ENCODE results near the gene FGF19. TPM values are rescaled to one million over a fixed set of nuclear protein-coding genes. Genes with fewer than 3 reads are reported as not detected.

The FGF19 gene
- total RNA-seq, 1 donor from 2014 or later, result not detected

GRCh38 chr11:69702769-69703452, 911 bp downstream of the FGF19 start:
- TF ChIP-seq CTCF (IDR thresholded peaks at IDR 0.05; ENCODE audit: insufficient read depth, low read length, poor library complexity, severe bottlenecking), result no peak
- DNase-seq (ENCODE audit: low read depth), result no peak
- Histone ChIP-seq H3K27me3 (ENCODE audit: control insufficient read depth, insufficient read depth, low read length) (peaks cover 60% of the 10 kb centered on the region), H3K36me3 (ENCODE audit: control insufficient read depth, insufficient read depth, low read length) (no peaks in the 10 kb centered on the region), H3K4me3 (ENCODE audit: low read depth, low read length) (no peak overlapping the region)

GRCh38 chr11:69702239-69702691, 1.6 kb downstream of the FGF19 start:
- no peak for TF ChIP-seq CTCF (IDR thresholded peaks at IDR 0.05; ENCODE audit: insufficient read depth, low read length, poor library complexity, severe bottlenecking)
- Histone ChIP-seq H3K36me3 (ENCODE audit: control insufficient read depth, insufficient read depth, low read length) (no peaks in the 10 kb centered on the region), H3K27me3 (ENCODE audit: control insufficient read depth, insufficient read depth, low read length) (peaks cover 60% of the 10 kb centered on the region), H3K4me3 (ENCODE audit: low read depth, low read length) (no peak overlapping the region)
- no peak for DNase-seq (ENCODE audit: low read depth)

GRCh38 chr11:69700278-69701140, 3.3 kb downstream of the FGF19 start:
- no peak overlapping the region for H3K4me3 ChIP-seq (ENCODE audit: low read depth, low read length)
- no peak for TF ChIP-seq CTCF (IDR thresholded peaks at IDR 0.05; ENCODE audit: insufficient read depth, low read length, poor library complexity, severe bottlenecking)
- DNase-seq (ENCODE audit: low read depth), result no peak
- no peaks in the 10 kb centered on the region for H3K36me3 ChIP-seq (ENCODE audit: control insufficient read depth, insufficient read depth, low read length)
- H3K27me3 ChIP-seq (ENCODE audit: control insufficient read depth, insufficient read depth, low read length), result peaks cover 51% of the 10 kb centered on the region

GRCh38 chr11:69699213-69699612, 4.6 kb downstream of the FGF19 start:
- H3K27me3 ChIP-seq (ENCODE audit: control insufficient read depth, insufficient read depth, low read length), result peaks cover 43% of the 10 kb centered on the region
- no peak for TF ChIP-seq CTCF (IDR thresholded peaks at IDR 0.05; ENCODE audit: insufficient read depth, low read length, poor library complexity, severe bottlenecking)
- H3K4me3 ChIP-seq (ENCODE audit: low read depth, low read length), result no peak overlapping the region
- H3K36me3 ChIP-seq (ENCODE audit: control insufficient read depth, insufficient read depth, low read length), result no peaks in the 10 kb centered on the region
- DNase-seq (ENCODE audit: low read depth), result no peak

GRCh38 chr11:69698362-69698761, 5.5 kb downstream of the FGF19 start:
- DNase-seq (ENCODE audit: low read depth), result no peak
- Histone ChIP-seq H3K27me3 (ENCODE audit: control insufficient read depth, insufficient read depth, low read length) (peaks cover 35% of the 10 kb centered on the region), H3K4me3 (ENCODE audit: low read depth, low read length) (no peak overlapping the region), H3K36me3 (ENCODE audit: control insufficient read depth, insufficient read depth, low read length) (no peaks in the 10 kb centered on the region)
- TF ChIP-seq CTCF (IDR thresholded peaks at IDR 0.05; ENCODE audit: insufficient read depth, low read length, poor library complexity, severe bottlenecking), result no peak
